Heart left ventricle (tissue), 16 donors: ENCODE results near the gene STXBP6. TPM values are rescaled to one million over a fixed set of nuclear protein-coding genes. Genes with fewer than 3 reads are reported as not detected.
"Not testable (repeated sequence)": the region's sequence is repeated elsewhere in the genome, so short reads cannot be mapped to it uniquely, and the experiment has no call there.

Experiments
- ATAC-seq, 4 donors: fragments of 200-7000 bp; cut with Tn5 transposase; one replicate each; pipeline ENCODE4 v1.9.1; 2020 to 2022; ENCODE audit warnings: moderate library complexity in 4 of 4, mild to moderate bottlenecking in 3 of 4, moderate number of reproducible peaks in 1 of 4
- DNase-seq, 5 donors: peaks; one replicate each; pipeline ENCODE4 v3.0.0-alpha.2; 2020
- H3K27ac ChIP-seq, 12 donors: fragments of 200-600 bp; sonication (generic) in 4 of 12; one replicate each; pipeline versions ENCODE4 v1.5.0 to v1.8.0; 2016 to 2022; ENCODE audit warnings: mild to moderate bottlenecking in 2 of 12
- H3K27me3 ChIP-seq, 9 donors: fragments of 200-600 bp; sonication (generic) in 2 of 9; one replicate each; pipeline versions ENCODE4 v1.5.1 to v1.8.0; 2016 to 2022; ENCODE audit warnings: mild to moderate bottlenecking in 3 of 9
- H3K36me3 ChIP-seq, 9 donors: fragments of 200-600 bp; sonication (generic) in 2 of 9; one replicate each; pipeline versions ENCODE4 v1.5.0 to v1.8.0; 2018 to 2022; ENCODE audit warnings: mild to moderate bottlenecking in 2 of 9
- H3K4me1 ChIP-seq, 12 donors: fragments of 200-600 bp; sonication (generic) in 4 of 12; one replicate each; pipeline versions ENCODE4 v1.5.0 to v1.8.0; 2016 to 2022; ENCODE audit warnings: mild to moderate bottlenecking in 3 of 12
- H3K4me3 ChIP-seq, 12 donors: fragments of 200-600 bp; sonication (generic) in 4 of 12; one replicate each; pipeline versions ENCODE4 v1.5.0 to v1.8.0; 2017 to 2022; ENCODE audit warnings: mild to moderate bottlenecking in 9 of 12, moderate library complexity in 4 of 12
- H3K9me3 ChIP-seq, 12 donors: fragments of 200-600 bp; sonication (generic) in 4 of 12; one replicate each; pipeline versions ENCODE4 v1.5.0 to v1.8.0; 2016 to 2022; ENCODE audit warnings: mild to moderate bottlenecking in 1 of 12
- POLR2A ChIP-seq, 2 donors: fragments of 450-650 bp; IDR thresholded peaks; one replicate each; pipeline ENCODE4 v1.6.1; 2017; ENCODE audit warnings: antibody characterized with exemption in 2 of 2, mild to moderate bottlenecking in 2 of 2, moderate library complexity in 2 of 2
- WGBS, 4 donors: extraction: QIAGEN DNeasy Blood & Tissue Kit in 2 of 4; methylation state at CpG; one replicate each; pipeline versions ENCODE4 v1.1.5 to v1.1.7; 2013 to 2018; 5-methylcytosine and 5-hydroxymethylcytosine counted together
- intact Hi-C, 10 donors: fragments of 100-400 bp; cut with DNase I; formaldehyde crosslinking; loops; one replicate each; pipeline versions ENCODE4 v1.11.1 to v1.14.2; 2022
- polyA plus RNA-seq, 2 donors: library from polyadenylated mRNA; stranded (reverse); fragments of 200-250 nt; gene quantifications; one replicate each; pipeline ENCODE4 v1.2.3, GENCODE V29; 2013
- total RNA-seq, 9 donors: library from RNA; depleted of rRNA in 2 of 9; stranded (reverse); fragments of >200 nt in 2 of 9; fragmentation: NEBNext Ultra II Directional in 3 of 9; extraction: Animal tissue kit (Norgen Biotek cat#: 25700) in 3 of 9; gene quantifications; one replicate each; pipeline versions ENCODE4 v1.1.0 to v1.2.4, GENCODE V29; 2016 to 2023
- TF ChIP-seq, protein P1 (sequence below), 12 donors: fragments of 200-600 bp; sonication (generic) in 4 of 12; IDR thresholded peaks; one replicate each; pipeline versions ENCODE4 v1.5.0 to v1.8.0; 2018 to 2022; ENCODE audit warnings: antibody characterized with exemption in 12 of 12, mild to moderate bottlenecking in 5 of 12
- donor health status: ischemic (EF 13 %, LVEDD 7.1; RV severe dilation, severe dysfunction).
- donor health status: healthy with polysubstance abuse.
- donor health status: DM: no; HTN: yes; CAD: no.
- donor health status: DM: no; HTN: no; CAD: no.
- donor health status: ischemic (EF 25% LVEDD 6.9; RV normal size, moderate dysfunction).
- donor health status: ischemic (EF 25% LVEDD 5.7; RV mildly dilated, moderate dysfunction).
- donor health status: healthy.
- donor health status: DM: yes; HTN: yes; CAD: no.
- donor health status: ischemic (EF 35%, LVEDD 5.7; RV mildly dilated, moderate dysfunction).
- donor health status: nonischemic (EF 11% LVEDD 7.7; RV severe dilation, severe dysfunction).
- donor health status: DM: yes; HTN: yes; CAD: no.
- donor health status: PGD.
- donor health status: ischemic (EF 29% LVEDD 5.4; RV normal size, mild dysfunction).
- donor health status: nonischemic (EF 23%, LVEDD 6.1; RV moderate dilation, normal function).

STXBP6 gene
- total and polyA plus RNA-seq, 11 donors, result 12.5 to 57.3 (median 23.7) TPM

DNA sequence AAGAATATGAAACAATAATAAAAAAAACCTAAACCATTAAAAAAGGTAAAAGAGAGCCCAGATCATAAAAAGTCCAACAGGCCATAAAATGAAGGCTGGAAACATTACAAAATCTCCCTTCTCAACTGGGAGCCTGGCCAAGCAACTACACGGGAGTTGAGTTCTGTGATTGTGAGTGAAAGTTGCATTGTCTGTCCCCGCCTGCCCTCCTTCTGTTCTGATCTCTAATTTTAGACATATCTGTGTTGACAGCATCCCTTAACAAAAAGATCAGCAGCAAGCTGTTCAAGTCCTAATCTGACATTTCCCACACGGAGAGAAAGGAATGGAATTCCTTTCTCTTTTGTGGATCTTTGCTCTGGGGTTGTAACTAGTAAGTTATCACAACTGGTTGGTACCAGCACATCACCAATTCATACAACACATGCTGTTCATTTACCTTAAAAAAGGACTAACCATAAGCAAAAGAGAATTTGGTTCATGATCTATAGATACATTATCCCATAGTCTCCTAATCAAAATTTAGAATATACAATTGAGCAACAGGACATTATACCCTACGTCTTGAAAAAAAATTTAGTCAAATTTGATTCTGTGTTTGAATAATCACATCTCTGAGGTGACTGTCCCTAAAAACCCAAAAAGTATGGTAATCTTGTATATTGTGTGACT, 210.9 kb downstream of the STXBP6 start:
- ATAC-seq (peak; percentile 79 to 87 (median 86)), DNase-seq (peak in 4 of 5 donors; percentile 44 to 65 (median 60))
- H3K27ac ChIP-seq, result peak overlapping the region in 11 of 12 donors; percentile 33 to 58 (median 48)
- TF ChIP-seq, protein P1, sequence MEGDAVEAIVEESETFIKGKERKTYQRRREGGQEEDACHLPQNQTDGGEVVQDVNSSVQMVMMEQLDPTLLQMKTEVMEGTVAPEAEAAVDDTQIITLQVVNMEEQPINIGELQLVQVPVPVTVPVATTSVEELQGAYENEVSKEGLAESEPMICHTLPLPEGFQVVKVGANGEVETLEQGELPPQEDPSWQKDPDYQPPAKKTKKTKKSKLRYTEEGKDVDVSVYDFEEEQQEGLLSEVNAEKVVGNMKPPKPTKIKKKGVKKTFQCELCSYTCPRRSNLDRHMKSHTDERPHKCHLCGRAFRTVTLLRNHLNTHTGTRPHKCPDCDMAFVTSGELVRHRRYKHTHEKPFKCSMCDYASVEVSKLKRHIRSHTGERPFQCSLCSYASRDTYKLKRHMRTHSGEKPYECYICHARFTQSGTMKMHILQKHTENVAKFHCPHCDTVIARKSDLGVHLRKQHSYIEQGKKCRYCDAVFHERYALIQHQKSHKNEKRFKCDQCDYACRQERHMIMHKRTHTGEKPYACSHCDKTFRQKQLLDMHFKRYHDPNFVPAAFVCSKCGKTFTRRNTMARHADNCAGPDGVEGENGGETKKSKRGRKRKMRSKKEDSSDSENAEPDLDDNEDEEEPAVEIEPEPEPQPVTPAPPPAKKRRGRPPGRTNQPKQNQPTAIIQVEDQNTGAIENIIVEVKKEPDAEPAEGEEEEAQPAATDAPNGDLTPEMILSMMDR (IDR thresholded peaks at IDR 0.05), result no peak
- H3K9me3 ChIP-seq, result no peaks in the 10 kb centered on the region
- H3K4me3 ChIP-seq, result no peak overlapping the region
- H3K36me3 ChIP-seq, result no peaks in the 10 kb centered on the region
- peaks cover 0 to 50% (median 21%) of the 10 kb centered on the region in 12 donors for H3K4me1 ChIP-seq
- H3K27me3 ChIP-seq, result no peaks in the 10 kb centered on the region
- WGBS, 4 donors, result 21 to 28% (median 22%) methylated on average over 4 of the region's 4 CpGs
- intact Hi-C loops, result no loop called here

DNA sequence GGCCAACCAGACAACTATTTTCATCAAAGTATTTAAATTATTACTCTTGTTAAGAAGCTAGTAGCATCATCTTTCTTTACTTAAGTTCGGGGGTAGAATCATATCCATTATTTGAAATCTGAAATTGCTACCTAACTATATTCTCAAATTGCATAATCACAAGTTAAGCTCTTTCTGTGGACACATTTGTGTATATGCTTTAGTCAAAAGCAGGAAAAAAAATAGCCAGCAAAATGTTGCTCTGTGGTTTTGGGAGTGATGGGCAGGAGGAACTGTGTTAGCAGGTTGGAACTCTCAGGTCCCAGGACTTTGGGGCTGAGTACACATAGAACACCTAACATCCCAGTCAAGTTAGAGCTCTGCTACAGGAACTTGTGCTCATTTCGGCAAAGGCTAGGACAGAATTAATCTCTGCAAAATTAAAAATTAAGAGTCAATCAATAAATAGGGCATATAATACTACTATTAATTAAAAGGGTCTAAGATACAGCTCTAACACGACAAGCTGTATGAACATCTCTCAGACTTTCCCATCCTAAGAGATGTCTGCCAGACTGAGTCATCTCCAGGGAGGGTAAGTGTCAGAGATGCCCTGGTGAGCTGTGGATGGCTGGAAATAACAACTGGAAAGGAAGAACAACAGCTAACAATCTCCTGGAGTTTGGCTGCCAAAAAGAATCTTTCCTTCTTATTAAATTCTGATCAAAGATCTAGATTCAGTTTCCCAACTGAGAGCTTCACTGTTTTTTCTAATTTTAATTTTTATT, 212.5 kb downstream of the STXBP6 start:
- no peak overlapping the region for H3K4me3 ChIP-seq
- intact Hi-C loops, result no loop called here
- H3K27ac ChIP-seq, result peak overlapping the region in 3 of 12 donors; percentile 48 to 58 (median 56)
- TF ChIP-seq, protein P1 (IDR thresholded peaks at IDR 0.05), result no peak
- TF ChIP-seq POLR2A (IDR thresholded peaks at IDR 0.05), result no peak
- no peaks in the 10 kb centered on the region for H3K27me3 ChIP-seq
- peaks cover 0 to 53% (median 21%) of the 10 kb centered on the region in 12 donors for H3K4me1 ChIP-seq
- 55 to 72% (median 66%) methylated on average over 3 of the region's 3 CpGs for WGBS, 4 donors
- no peaks in the 10 kb centered on the region for H3K36me3 ChIP-seq
- no peaks in the 10 kb centered on the region for H3K9me3 ChIP-seq
- DNase-seq (no peak), ATAC-seq (peak in 3 of 4 donors; percentile 44 to 72 (median 58))

- H3K9me3 ChIP-seq, result not testable (repeated sequence)
- 82 to 98% (median 92%) methylated on average over 6 of the region's 6 CpGs for WGBS, 4 donors
- peaks cover 0 to 48% (median 20%) of the 10 kb centered on the region in 12 donors for H3K4me1 ChIP-seq
Measured at GRCh38 chr14:24836324-24836723, 213.6 kb downstream of the STXBP6 start.

GRCh38 chr14:24834956-24835355, 215.0 kb downstream of the STXBP6 start:
- DNase-seq (no peak), ATAC-seq (no peak)
- intact Hi-C loops, result no loop called here
- 87 to 88% (median 88%) methylated on average over 6 of the region's 6 CpGs for WGBS, 4 donors
- peaks cover 0 to 43% (median 18%) of the 10 kb centered on the region in 12 donors for H3K4me1 ChIP-seq
- H3K36me3 ChIP-seq, result no peaks in the 10 kb centered on the region
- H3K27ac ChIP-seq, result no peak overlapping the region
- no peaks in the 10 kb centered on the region for H3K27me3 ChIP-seq
- H3K4me3 ChIP-seq, result no peak overlapping the region
- no peak for TF ChIP-seq POLR2A (IDR thresholded peaks at IDR 0.05)
- TF ChIP-seq, protein P1 (IDR thresholded peaks at IDR 0.05), result no peak
- no peaks in the 10 kb centered on the region for H3K9me3 ChIP-seq

More at GRCh38 chr14:24836324-24836723, 213.6 kb downstream of the STXBP6 start:
- H3K27me3 ChIP-seq, H3K27ac ChIP-seq, H3K36me3 ChIP-seq, ATAC-seq, H3K4me3 ChIP-seq, intact Hi-C loops, DNase-seq: not testable (repeated sequence)
